H9 (cell line): ENCODE results near the gene DENND6B. TPM values are rescaled to one million over a fixed set of nuclear protein-coding genes. Genes with fewer than 3 reads are reported as not detected.

Experiments
- DNase-seq: peaks from one replicate; pipeline ENCODE4 v3.0.0-alpha.2; 2017
- H2AFZ ChIP-seq: one replicate; pipeline ENCODE4 v1.6.1; 2013; ENCODE audit warnings: mild to moderate bottlenecking, low read length, control low read depth, moderate library complexity
- H2AK5ac ChIP-seq: 2 replicates; pipeline ENCODE4 v1.6.1; 2013; ENCODE audit warnings: low read length, control low read depth, mixed read lengths; ENCODE audit not compliant: insufficient read length
- H2BK120ac ChIP-seq: one replicate; pipeline ENCODE4 v1.6.1; 2013; ENCODE audit warnings: low read depth, mild to moderate bottlenecking, low read length, control low read depth, inconsistent platforms; ENCODE audit not compliant: poor library complexity, severe bottlenecking
- H2BK12ac ChIP-seq: 2 replicates; pipeline ENCODE4 v1.6.1; 2013; ENCODE audit warnings: low read length, control low read depth, mixed read lengths, low read depth; ENCODE audit not compliant: insufficient read length
- H2BK15ac ChIP-seq: 2 replicates; pipeline ENCODE4 v1.6.1; 2013; ENCODE audit warnings: low read depth, low read length, control low read depth
- H2BK20ac ChIP-seq: one replicate; pipeline ENCODE4 v1.6.1; 2013; ENCODE audit warnings: low read depth, mild to moderate bottlenecking, low read length, control low read depth, inconsistent platforms; ENCODE audit not compliant: poor library complexity, severe bottlenecking
- H2BK5ac ChIP-seq: 2 replicates; pipeline ENCODE4 v1.6.1; 2013; ENCODE audit warnings: low read length, control low read depth, mixed read lengths; ENCODE audit not compliant: insufficient read length
- H3K14ac ChIP-seq: 2 replicates; pipeline ENCODE4 v1.6.1; 2013; ENCODE audit warnings: low read length, control low read depth; ENCODE audit not compliant: insufficient read depth
- H3K18ac ChIP-seq: 2 replicates; pipeline ENCODE4 v1.6.1; 2013; ENCODE audit warnings: low read depth, mild to moderate bottlenecking, mixed read lengths, low read length, control low read depth; ENCODE audit not compliant: insufficient read length
- H3K23ac ChIP-seq: 2 replicates; pipeline ENCODE4 v1.6.1; 2013; ENCODE audit warnings: low read length, control low read depth, mixed read lengths, low read depth; ENCODE audit not compliant: insufficient read length
- H3K23me2 ChIP-seq: 2 replicates; pipeline ENCODE4 v1.6.1; 2013; ENCODE audit warnings: low read depth, mild to moderate bottlenecking, mixed read lengths, low read length, control low read depth; ENCODE audit not compliant: insufficient read length, poor library complexity, severe bottlenecking
- H3K27ac ChIP-seq: 2 replicates; pipeline ENCODE4 v1.5.1; 2013; ENCODE audit warnings: low read length, control low read depth, mixed read lengths, low read depth; ENCODE audit not compliant: insufficient read length
- H3K27me3 ChIP-seq: 2 replicates; pipeline ENCODE4 v1.6.1; 2013; ENCODE audit warnings: low read length, control low read depth, inconsistent platforms; ENCODE audit not compliant: insufficient read depth
- H3K4ac ChIP-seq: 2 replicates; pipeline ENCODE4 v1.6.1; 2013; ENCODE audit warnings: low read depth, mild to moderate bottlenecking, control low read depth, inconsistent platforms, low read length, moderate library complexity
- H3K4me1 ChIP-seq: 2 replicates; pipeline ENCODE4 v1.6.1; 2013; ENCODE audit warnings: low read length, control low read depth, inconsistent platforms; ENCODE audit not compliant: insufficient read depth
- H3K4me2 ChIP-seq: 2 replicates; pipeline ENCODE4 v1.6.1; 2013; ENCODE audit warnings: low read length, control low read depth, mixed read lengths; ENCODE audit not compliant: insufficient read length, insufficient read depth
- H3K56ac ChIP-seq: 2 replicates; pipeline ENCODE4 v1.6.1; 2013; ENCODE audit warnings: low read depth, mild to moderate bottlenecking, mixed read lengths, low read length, control low read depth; ENCODE audit not compliant: insufficient read length
- H3K79me1 ChIP-seq: 2 replicates; pipeline ENCODE4 v1.6.1; 2013; ENCODE audit warnings: low read depth, mild to moderate bottlenecking, moderate library complexity, low read length, control low read depth, inconsistent platforms; ENCODE audit not compliant: insufficient read depth, poor library complexity, severe bottlenecking
- H3K79me2 ChIP-seq: 2 replicates; pipeline ENCODE4 v1.6.1; 2013; ENCODE audit warnings: low read length, control low read depth, inconsistent platforms; ENCODE audit not compliant: insufficient read depth
- H3K9ac ChIP-seq: 2 replicates; pipeline ENCODE4 v1.6.1; 2013; ENCODE audit warnings: low read length, control low read depth, mixed read lengths; ENCODE audit not compliant: insufficient read length; ENCODE audit errors: extremely low read depth
- H3K9me3 ChIP-seq: one replicate; pipeline ENCODE4 v1.6.1; 2013; ENCODE audit warnings: low read depth, low read length, inconsistent platforms; ENCODE audit not compliant: control insufficient read depth
- H3T11ph ChIP-seq: one replicate; pipeline ENCODE4 v1.6.1; 2013; ENCODE audit warnings: mild to moderate bottlenecking, low read length, control low read depth, inconsistent platforms
- H4K20me1 ChIP-seq: one replicate; pipeline ENCODE4 v1.6.1; 2013; ENCODE audit not compliant: control insufficient read depth, insufficient read length, insufficient read depth
- H4K5ac ChIP-seq: 2 replicates; pipeline ENCODE4 v1.6.1; 2013; ENCODE audit warnings: low read depth, mild to moderate bottlenecking, mixed read lengths, low read length, control low read depth; ENCODE audit not compliant: insufficient read length
- H4K8ac ChIP-seq: replicated peaks from 2 replicates; pipeline ENCODE4 v1.6.1; 2013; ENCODE audit warnings: low read length, control low read depth, mixed read lengths, low read depth; ENCODE audit not compliant: insufficient read length
- H4K91ac ChIP-seq: 2 replicates; pipeline ENCODE4 v1.6.1; 2013; ENCODE audit warnings: low read depth, mild to moderate bottlenecking, moderate library complexity, mixed read lengths, low read length, control low read depth; ENCODE audit not compliant: insufficient read length
- H3K27ac Mint-ChIP-seq, 3 experiments: 2 replicates in 2 of 3; 3 replicates in 1 of 3; pipeline ENCODE4 v1.8.0; 2020 to 2021; ENCODE audit warnings: mixed read lengths in 3 of 3, mild to moderate bottlenecking in 1 of 3, moderate library complexity in 1 of 3
- H3K27me3 Mint-ChIP-seq: 2 replicates; pipeline ENCODE4 v1.8.0; 2021; ENCODE audit warnings: low read depth, mild to moderate bottlenecking, moderate library complexity, mixed read lengths
- H3K36me3 Mint-ChIP-seq, 3 experiments: 2 replicates in 2 of 3; 3 replicates in 1 of 3; pipeline ENCODE4 v1.8.0; 2020 to 2021; ENCODE audit warnings: low read depth in 3 of 3, mixed read lengths in 3 of 3; ENCODE audit not compliant: insufficient read depth in 1 of 3
- H3K4me1 Mint-ChIP-seq, 2 experiments: 2 replicates each; pipeline ENCODE4 v1.8.0; 2020; ENCODE audit warnings: mixed read lengths in 2 of 2
- H3K4me3 Mint-ChIP-seq, 2 experiments: 2 replicates in 1 of 2; 3 replicates in 1 of 2; pipeline ENCODE4 v1.8.0; 2020 to 2021; ENCODE audit warnings: mild to moderate bottlenecking in 2 of 2, mixed read lengths in 2 of 2, moderate library complexity in 1 of 2
- H3K9me3 Mint-ChIP-seq, 2 experiments: 2 replicates in 1 of 2; 3 replicates in 1 of 2; pipeline ENCODE4 v1.8.0; 2020; ENCODE audit warnings: mild to moderate bottlenecking in 2 of 2, mixed read lengths in 2 of 2, moderate library complexity in 1 of 2
- WGBS: extraction: QIAGEN DNeasy Blood & Tissue Kit; methylation state at CpG from one replicate; pipeline ENCODE4 v1.1.7; 2013; ENCODE audit warnings: missing lambda C conversion rate, low lambda C conversion rate, mixed read lengths; ENCODE audit not compliant: insufficient read length; ENCODE audit errors: extremely low coverage; 5-methylcytosine and 5-hydroxymethylcytosine counted together
- total RNA-seq: library from RNA; stranded (reverse); gene quantifications from 2 replicates; pipeline ENCODE4 v1.2.1, GENCODE V29; 2021
- TF ChIP-seq, protein P1 (sequence below): fragments of 200-600 bp; sonication (generic); conservative IDR thresholded peaks from 3 replicates; pipeline ENCODE4 v1.8.0; 2021; ENCODE audit warnings: antibody characterized with exemption, mild to moderate bottlenecking

DENND6B gene
- total RNA-seq, 1 experiment from 2014 or later: 1.5 TPM

DNA sequence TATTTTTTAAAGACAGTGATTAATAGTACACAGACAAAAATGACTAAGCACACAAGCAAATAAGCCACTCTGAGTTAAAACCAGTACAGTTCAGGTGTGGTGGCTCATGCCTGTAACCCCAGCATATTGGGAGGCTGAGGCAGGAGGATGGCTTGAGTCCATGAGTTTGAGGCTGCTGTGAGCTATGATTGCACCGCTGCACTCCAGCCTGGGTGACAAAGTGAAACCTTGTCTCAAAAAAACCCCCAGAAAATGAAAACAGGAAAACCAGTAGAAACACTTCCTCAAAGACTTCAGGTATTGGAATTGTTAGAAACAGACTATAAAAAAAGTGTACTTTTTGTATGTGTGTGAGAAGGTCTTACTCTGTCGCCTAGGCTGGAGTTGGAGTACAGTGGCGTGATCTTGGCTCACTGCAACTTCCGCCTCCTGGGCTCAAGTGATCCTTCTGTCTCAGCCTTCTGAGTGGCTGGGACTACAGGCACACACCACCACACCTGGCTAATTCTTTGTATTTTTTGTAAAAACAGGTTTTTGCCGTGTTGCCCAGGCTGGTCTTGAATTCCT, 49.4 kb upstream of the DENND6B start:
- Histone ChIP-seq H3K9ac (no peak overlapping the region), H2BK5ac (no peak overlapping the region), H3K18ac (no peak overlapping the region), H3K27ac (no peak overlapping the region), H3K56ac (no peak overlapping the region), H2AFZ (no peak overlapping the region), H4K91ac (no peak overlapping the region), H3T11ph (no peak overlapping the region), H3K4ac (no peak overlapping the region), H3K9me3 (no peaks in the 10 kb centered on the region), H2BK12ac (no peak overlapping the region), H3K79me2 (no peaks in the 10 kb centered on the region), H4K8ac (no peak overlapping the region), H3K23me2 (no peaks in the 10 kb centered on the region), H2AK5ac (no peak overlapping the region), H2BK120ac (no peak overlapping the region), H3K79me1 (no peaks in the 10 kb centered on the region), H2BK15ac (no peak overlapping the region), H3K14ac (no peak overlapping the region), H4K5ac (no peak overlapping the region), H3K23ac (no peak overlapping the region), H3K4me1 (no peaks in the 10 kb centered on the region), H3K4me2 (no peak overlapping the region), H3K27me3 (no peaks in the 10 kb centered on the region), H4K20me1 (no peaks in the 10 kb centered on the region), H2BK20ac (no peak overlapping the region)
- peaks cover 0 to 3% of the 10 kb centered on the region in 2 experiments; a peak in 1 of 5 replicates for H3K9me3 Mint-ChIP-seq
- H3K27me3 Mint-ChIP-seq: no peaks in the 10 kb centered on the region
- H3K4me1 Mint-ChIP-seq: no peaks in the 10 kb centered on the region
- WGBS: no CpG with 5 or more reads among the region's 5 CpGs
- no peak for DNase-seq
- no peak overlapping the region; a peak in 1 of 7 replicates for H3K27ac Mint-ChIP-seq
- TF ChIP-seq, protein P1, sequence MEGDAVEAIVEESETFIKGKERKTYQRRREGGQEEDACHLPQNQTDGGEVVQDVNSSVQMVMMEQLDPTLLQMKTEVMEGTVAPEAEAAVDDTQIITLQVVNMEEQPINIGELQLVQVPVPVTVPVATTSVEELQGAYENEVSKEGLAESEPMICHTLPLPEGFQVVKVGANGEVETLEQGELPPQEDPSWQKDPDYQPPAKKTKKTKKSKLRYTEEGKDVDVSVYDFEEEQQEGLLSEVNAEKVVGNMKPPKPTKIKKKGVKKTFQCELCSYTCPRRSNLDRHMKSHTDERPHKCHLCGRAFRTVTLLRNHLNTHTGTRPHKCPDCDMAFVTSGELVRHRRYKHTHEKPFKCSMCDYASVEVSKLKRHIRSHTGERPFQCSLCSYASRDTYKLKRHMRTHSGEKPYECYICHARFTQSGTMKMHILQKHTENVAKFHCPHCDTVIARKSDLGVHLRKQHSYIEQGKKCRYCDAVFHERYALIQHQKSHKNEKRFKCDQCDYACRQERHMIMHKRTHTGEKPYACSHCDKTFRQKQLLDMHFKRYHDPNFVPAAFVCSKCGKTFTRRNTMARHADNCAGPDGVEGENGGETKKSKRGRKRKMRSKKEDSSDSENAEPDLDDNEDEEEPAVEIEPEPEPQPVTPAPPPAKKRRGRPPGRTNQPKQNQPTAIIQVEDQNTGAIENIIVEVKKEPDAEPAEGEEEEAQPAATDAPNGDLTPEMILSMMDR: no peak
- H3K4me3 Mint-ChIP-seq: no peak overlapping the region
- peaks cover 29 to 60% (median 54%) of the 10 kb centered on the region in 3 experiments; a peak in 6 of 7 replicates for H3K36me3 Mint-ChIP-seq
